SKM-1 (cell line): ENCODE results near the gene KISS1R.

ENCODE experiments used
- DNase-seq: peaks from one replicate; lab custom pipeline; 2025; ENCODE audit not compliant: unreplicated experiment; lab: John Stamatoyannopoulos, UW

KISS1R gene

GRCh38 chr19:899336-900042 is 17.6 kb upstream of the KISS1R start:
- DNase-seq: no peak

GRCh38 chr19:900043-900301 is 17.2 kb upstream of the KISS1R start:
- no peak for DNase-seq

GRCh38 chr19:900302-901111 is 16.6 kb upstream of the KISS1R start:
- DNase-seq: no peak

- no peak for DNase-seq
Measured at GRCh38 chr19:901216-902092, 15.7 kb upstream of the KISS1R start.

GRCh38 chr19:902093-902370 is 15.1 kb upstream of the KISS1R start:
- no peak for DNase-seq

GRCh38 chr19:902446-903226 is 14.5 kb upstream of the KISS1R start:
- no peak for DNase-seq

GRCh38 chr19:903266-903797 is 13.8 kb upstream of the KISS1R start:
- DNase-seq: no peak

GRCh38 chr19:904545-904944 is 12.6 kb upstream of the KISS1R start:
- DNase-seq: no peak

- DNase-seq: no peak
Measured at GRCh38 chr19:906480-906879, 10.7 kb upstream of the KISS1R start.

- no peak for DNase-seq
Measured at GRCh38 chr19:907183-907853, 9.8 kb upstream of the KISS1R start.

GRCh38 chr19:911197-912033 is 5.7 kb upstream of the KISS1R start:
- no peak for DNase-seq

GRCh38 chr19:912181-913079 is 4.7 kb upstream of the KISS1R start:
- no peak for DNase-seq

- no peak for DNase-seq
Measured at GRCh38 chr19:913080-913748, 3.9 kb upstream of the KISS1R start, which contains the start of gene R3HDM4. Gene R3HDM4, minus strand, starts transcription at chr19:913219. Its CDS starts 62 bp downstream, at chr19:913157.

- DNase-seq: no peak
Measured at GRCh38 chr19:916645-917322, 349 bp upstream of the KISS1R start.

- DNase-seq: no peak
Measured at GRCh38 chr19:918152-918437, 962 bp downstream of the KISS1R start.

- DNase-seq: no peak
Measured at GRCh38 chr19:918481-919198, 1.5 kb downstream of the KISS1R start.
